Measurements from ENCODE around the gene ADAM30.

DNA sequence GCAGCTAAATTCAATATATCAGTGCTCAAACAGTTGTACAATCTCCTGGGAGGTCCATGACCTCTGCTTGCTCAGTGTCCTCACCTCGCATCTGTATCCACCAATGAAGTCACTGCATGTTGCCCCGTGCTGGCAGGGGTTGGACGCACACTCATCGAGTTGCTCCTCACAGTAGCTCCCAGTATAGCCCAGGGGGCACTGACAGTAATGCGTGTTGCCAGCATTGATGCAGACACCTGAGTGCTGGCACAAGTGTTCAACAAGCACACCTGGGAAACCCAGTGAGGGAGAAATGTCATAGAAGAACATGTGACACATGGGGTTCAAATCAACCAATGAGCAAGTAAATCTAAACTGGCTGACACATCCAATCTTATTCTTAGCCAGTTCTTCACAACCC is 40.9 kb upstream of the ADAM30 start:
- TF ChIP-seq POLR2A (IDR thresholded peaks at IDR 0.05) (no peak), POLR2AphosphoS5 (IDR thresholded peaks at IDR 0.05) (no peak)
- TF ChIP-seq, protein P1, sequence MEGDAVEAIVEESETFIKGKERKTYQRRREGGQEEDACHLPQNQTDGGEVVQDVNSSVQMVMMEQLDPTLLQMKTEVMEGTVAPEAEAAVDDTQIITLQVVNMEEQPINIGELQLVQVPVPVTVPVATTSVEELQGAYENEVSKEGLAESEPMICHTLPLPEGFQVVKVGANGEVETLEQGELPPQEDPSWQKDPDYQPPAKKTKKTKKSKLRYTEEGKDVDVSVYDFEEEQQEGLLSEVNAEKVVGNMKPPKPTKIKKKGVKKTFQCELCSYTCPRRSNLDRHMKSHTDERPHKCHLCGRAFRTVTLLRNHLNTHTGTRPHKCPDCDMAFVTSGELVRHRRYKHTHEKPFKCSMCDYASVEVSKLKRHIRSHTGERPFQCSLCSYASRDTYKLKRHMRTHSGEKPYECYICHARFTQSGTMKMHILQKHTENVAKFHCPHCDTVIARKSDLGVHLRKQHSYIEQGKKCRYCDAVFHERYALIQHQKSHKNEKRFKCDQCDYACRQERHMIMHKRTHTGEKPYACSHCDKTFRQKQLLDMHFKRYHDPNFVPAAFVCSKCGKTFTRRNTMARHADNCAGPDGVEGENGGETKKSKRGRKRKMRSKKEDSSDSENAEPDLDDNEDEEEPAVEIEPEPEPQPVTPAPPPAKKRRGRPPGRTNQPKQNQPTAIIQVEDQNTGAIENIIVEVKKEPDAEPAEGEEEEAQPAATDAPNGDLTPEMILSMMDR (IDR thresholded peaks at IDR 0.05) = no peak

Measured in suprapubic skin (tissue), 4 donors.